ENCODE measurements around the gene CCDC158.
"Not testable (repeated sequence)": the region's sequence is repeated elsewhere in the genome, so short reads cannot be mapped to it uniquely, and the experiment has no call there.

CCDC158 gene

GRCh38 chr4:76373919-76374552 lies 46.9 kb downstream of the CCDC158 start:
- TF ChIP-seq, protein P1, sequence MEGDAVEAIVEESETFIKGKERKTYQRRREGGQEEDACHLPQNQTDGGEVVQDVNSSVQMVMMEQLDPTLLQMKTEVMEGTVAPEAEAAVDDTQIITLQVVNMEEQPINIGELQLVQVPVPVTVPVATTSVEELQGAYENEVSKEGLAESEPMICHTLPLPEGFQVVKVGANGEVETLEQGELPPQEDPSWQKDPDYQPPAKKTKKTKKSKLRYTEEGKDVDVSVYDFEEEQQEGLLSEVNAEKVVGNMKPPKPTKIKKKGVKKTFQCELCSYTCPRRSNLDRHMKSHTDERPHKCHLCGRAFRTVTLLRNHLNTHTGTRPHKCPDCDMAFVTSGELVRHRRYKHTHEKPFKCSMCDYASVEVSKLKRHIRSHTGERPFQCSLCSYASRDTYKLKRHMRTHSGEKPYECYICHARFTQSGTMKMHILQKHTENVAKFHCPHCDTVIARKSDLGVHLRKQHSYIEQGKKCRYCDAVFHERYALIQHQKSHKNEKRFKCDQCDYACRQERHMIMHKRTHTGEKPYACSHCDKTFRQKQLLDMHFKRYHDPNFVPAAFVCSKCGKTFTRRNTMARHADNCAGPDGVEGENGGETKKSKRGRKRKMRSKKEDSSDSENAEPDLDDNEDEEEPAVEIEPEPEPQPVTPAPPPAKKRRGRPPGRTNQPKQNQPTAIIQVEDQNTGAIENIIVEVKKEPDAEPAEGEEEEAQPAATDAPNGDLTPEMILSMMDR (IDR thresholded peaks at IDR 0.05; ENCODE audit: borderline replicate concordance, insufficient read depth, low read depth, low read length): no peak
- H3K4me3 ChIP-seq (ENCODE audit: low read depth, low read length): no peak overlapping the region

DNA sequence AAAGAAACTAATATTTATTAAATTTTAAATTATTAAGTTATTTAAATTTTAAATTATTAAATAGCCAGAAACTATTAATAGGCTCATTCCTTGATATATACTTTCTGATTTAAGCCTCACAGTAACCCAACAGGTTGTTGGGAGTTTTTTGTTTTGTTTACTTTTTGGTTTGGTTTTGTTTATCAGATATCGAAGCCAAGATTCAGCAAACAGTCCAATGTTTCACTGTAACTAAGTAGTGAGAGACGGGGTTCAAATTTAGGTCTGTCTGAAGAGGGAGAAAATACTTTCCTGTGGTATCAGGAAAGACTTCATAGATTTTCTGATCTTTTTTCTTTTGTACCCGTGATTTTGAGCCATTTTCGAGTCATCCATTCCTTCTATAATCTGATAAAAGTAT lies 54.2 kb downstream of the CCDC158 start:
- TF ChIP-seq, protein P1 (IDR thresholded peaks at IDR 0.05; ENCODE audit: borderline replicate concordance, insufficient read depth, low read depth, low read length): no peak
- H3K4me3 ChIP-seq (ENCODE audit: low read depth, low read length): no peak overlapping the region

- TF ChIP-seq, protein P1 (IDR thresholded peaks at IDR 0.05; ENCODE audit: borderline replicate concordance, insufficient read depth, low read depth, low read length): no peak
- H3K4me3 ChIP-seq (ENCODE audit: low read depth, low read length): no peak overlapping the region
These were observed 55.3 kb downstream of the CCDC158 start for GRCh38 chr4:76365636-76366035.

GRCh38 chr4:76364763-76365162 lies 56.2 kb downstream of the CCDC158 start:
- no peak overlapping the region for H3K4me3 ChIP-seq (ENCODE audit: low read depth, low read length)
- TF ChIP-seq, protein P1 (IDR thresholded peaks at IDR 0.05; ENCODE audit: borderline replicate concordance, insufficient read depth, low read depth, low read length): no peak

- TF ChIP-seq, protein P1 (IDR thresholded peaks at IDR 0.05; ENCODE audit: borderline replicate concordance, insufficient read depth, low read depth, low read length): no peak
- H3K4me3 ChIP-seq (ENCODE audit: low read depth, low read length): no peak overlapping the region
These were observed 57.2 kb downstream of the CCDC158 start for GRCh38 chr4:76363556-76364290.

DNA sequence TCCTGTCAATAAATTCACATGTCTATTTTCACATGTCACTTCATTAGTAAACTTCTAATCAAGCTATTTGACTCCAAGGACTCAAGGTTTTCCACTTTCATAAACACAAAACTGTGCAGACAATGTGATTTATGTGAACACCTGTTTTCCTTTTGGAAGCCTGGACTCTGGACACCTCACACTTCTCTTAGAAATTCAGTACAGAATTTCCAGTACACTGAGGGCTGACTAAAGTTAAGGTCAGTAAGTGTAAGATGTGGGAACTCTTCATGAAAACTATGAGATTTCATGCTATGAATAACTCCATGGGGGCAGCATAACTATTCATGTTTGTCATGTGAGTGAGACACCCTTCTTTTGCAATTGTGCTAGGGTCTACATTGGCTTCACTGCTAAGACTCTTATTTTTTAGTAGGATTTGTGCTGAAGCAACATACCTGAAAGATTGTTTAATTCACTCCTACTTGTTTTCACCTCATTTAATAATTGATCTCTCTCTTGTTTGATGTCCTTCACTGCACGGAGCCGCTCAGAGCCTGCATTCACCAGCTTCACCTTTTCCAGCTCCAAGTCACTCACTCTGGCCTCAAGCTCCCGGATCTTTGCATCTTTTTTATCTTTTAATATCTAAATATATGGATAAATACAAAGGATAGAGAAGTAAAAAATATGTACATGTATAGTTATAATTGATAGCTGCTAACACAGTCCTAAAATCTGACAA lies 59.1 kb downstream of the CCDC158 start:
- TF ChIP-seq, protein P1 (IDR thresholded peaks at IDR 0.05; ENCODE audit: borderline replicate concordance, insufficient read depth, low read depth, low read length): no peak
- no peak overlapping the region for H3K4me3 ChIP-seq (ENCODE audit: low read depth, low read length)

DNA sequence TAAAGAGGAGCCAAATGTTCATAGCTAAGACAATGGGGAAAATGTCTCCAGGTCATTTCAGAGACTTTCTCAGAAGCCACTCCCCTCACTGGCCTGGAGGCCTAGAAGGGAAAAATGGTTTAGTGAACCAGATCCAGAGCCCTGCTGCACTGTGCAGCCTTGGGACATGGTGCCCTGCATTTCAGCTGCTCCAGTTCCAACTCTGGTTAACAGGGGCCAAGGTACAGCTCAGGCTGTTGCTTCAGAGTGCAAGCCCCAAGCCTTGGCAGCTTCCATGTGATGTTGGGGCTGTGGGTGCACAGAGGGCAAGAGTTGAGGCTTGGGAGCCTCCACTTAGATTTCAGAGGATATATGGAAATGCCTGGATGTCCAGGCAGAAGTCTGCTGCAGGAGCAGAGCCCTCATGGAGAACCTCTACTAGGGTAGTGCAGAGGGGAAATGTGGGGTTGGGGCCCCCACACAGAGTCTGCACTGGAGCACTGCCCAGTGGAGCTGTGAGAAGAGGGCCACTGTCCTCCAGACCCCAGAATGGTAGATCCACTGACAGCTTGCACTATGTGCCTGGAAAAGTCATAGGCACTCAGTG lies 61.0 kb downstream of the CCDC158 start:
- not testable (repeated sequence) for H3K4me3 ChIP-seq (ENCODE audit: low read depth, low read length)

Data from GM12875 (cell line).